Embryonic facial prominence (tissue), 1 donor: ENCODE results near the gene KIRREL1.

Experiments used
- DNase-seq: peaks from one replicate; pipeline ENCODE4 v3.0.0-alpha.2; 2016; ENCODE audit errors: extremely low spot score

KIRREL1 gene

GRCh38 chr1:158071138-158071537 is 77.7 kb downstream of the KIRREL1 start:
- DNase-seq = no peak

GRCh38 chr1:158075078-158075477 is 81.6 kb downstream of the KIRREL1 start:
- DNase-seq = no peak

- DNase-seq = no peak
Measured at GRCh38 chr1:158076441-158076840, 83.0 kb downstream of the KIRREL1 start.

GRCh38 chr1:158077411-158078256 is 84.2 kb downstream of the KIRREL1 start:
- no peak for DNase-seq

GRCh38 chr1:158078569-158079080 is 85.2 kb downstream of the KIRREL1 start:
- no peak for DNase-seq

- no peak for DNase-seq
Measured at GRCh38 chr1:158080066-158080465, 86.6 kb downstream of the KIRREL1 start.

GRCh38 chr1:158084336-158084735 is 90.9 kb downstream of the KIRREL1 start:
- DNase-seq = no peak

- no peak for DNase-seq
Measured at GRCh38 chr1:158084747-158085146, 91.3 kb downstream of the KIRREL1 start.

GRCh38 chr1:158087320-158087927 is 94.0 kb downstream of the KIRREL1 start:
- DNase-seq = no peak

GRCh38 chr1:158089476-158089875 is 96.0 kb downstream of the KIRREL1 start:
- no peak for DNase-seq

- no peak for DNase-seq
Measured at GRCh38 chr1:158089925-158090637, 96.6 kb downstream of the KIRREL1 start.

- no peak for DNase-seq
Measured at GRCh38 chr1:158093376-158093775, 99.9 kb downstream of the KIRREL1 start.

GRCh38 chr1:158094571-158094970 is 101.1 kb downstream of the KIRREL1 start:
- DNase-seq = no peak

GRCh38 chr1:158095737-158096335 is 102.4 kb downstream of the KIRREL1 start:
- no peak for DNase-seq

- DNase-seq = no peak
Measured at GRCh38 chr1:158098256-158098655, 104.8 kb downstream of the KIRREL1 start.

GRCh38 chr1:158099185-158099584 is 105.7 kb downstream of the KIRREL1 start:
- DNase-seq = no peak

- no peak for DNase-seq
Measured at GRCh38 chr1:158100498-158100897, 107.1 kb downstream of the KIRREL1 start.

- no peak for DNase-seq
Measured at GRCh38 chr1:158101455-158101854, 108.0 kb downstream of the KIRREL1 start.

- DNase-seq = no peak
Measured at GRCh38 chr1:158101927-158102326, 108.5 kb downstream of the KIRREL1 start.

- DNase-seq = no peak
Measured at GRCh38 chr1:158102881-158103674, 109.6 kb downstream of the KIRREL1 start.

GRCh38 chr1:158103861-158104522 is 110.5 kb downstream of the KIRREL1 start:
- DNase-seq = no peak
